GM19463 (cell line): ENCODE results near the gene SAMM50.
A peak's percentile ranks its signal among the peaks of the same experiment; 100 is the strongest.

Experiments used
- ATAC-seq: cut with Tn5 transposase; IDR thresholded peaks from one replicate; pipeline ENCODE4 v1.9.1; 2021; ENCODE audit warnings: mild to moderate bottlenecking, moderate library complexity; ENCODE audit not compliant: unreplicated experiment

SAMM50 gene

GRCh38 chr22:43955040-43955882 lies at the start of gene SAMM50:
Gene SAMM50, plus strand, starts transcription at chr22:43955442. Its CDS starts 136 bp downstream, at chr22:43955578.
- peak; percentile 95 for ATAC-seq

GRCh38 chr22:43905681-43906080 lies 49.6 kb upstream of the SAMM50 start:
- no peak for ATAC-seq

DNA sequence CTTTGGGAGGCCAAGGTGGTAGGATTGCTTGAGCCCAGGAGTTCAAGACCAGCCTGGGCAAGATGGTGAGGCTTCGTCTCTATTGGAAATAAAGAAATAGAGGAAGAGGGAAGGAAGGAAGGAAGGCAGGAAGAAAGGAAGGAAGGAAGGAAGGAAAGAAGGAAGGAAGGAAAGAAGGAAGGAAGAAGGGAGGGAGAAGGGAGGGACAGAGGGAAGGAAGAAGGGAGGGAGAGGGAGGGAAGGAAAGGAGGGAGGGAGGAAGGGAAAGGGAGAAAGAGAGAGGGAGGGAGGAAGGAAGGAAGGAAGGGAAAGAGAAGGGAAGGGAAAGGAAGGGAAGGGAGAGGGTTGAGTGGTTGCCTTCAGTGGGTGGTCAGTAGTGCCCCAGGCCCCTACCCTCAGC lies 45.5 kb upstream of the SAMM50 start:
- no peak for ATAC-seq

- ATAC-seq: no peak
Measured at GRCh38 chr22:43910178-43910695, 45.0 kb upstream of the SAMM50 start.

GRCh38 chr22:43911351-43911750 lies 43.9 kb upstream of the SAMM50 start:
- ATAC-seq: no peak

DNA sequence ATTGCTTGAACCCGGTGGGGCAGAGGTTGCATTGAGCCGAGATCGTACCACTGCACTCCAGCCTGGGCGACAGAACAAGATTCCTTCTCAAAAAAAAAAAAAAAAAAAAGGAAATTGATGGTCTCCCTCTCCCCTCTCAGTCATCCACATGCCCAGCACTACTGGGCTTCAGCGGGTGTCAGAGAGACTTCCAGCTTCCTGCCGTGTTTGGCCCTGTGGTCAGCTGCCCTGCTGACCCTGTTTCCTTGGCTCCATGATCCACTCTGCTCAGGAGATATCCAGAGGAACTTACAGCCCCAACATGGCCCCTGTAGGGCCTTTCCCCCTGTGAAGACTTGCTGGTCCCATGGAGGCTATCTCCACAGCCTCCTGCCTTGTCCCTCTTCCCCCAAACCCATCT lies 37.7 kb upstream of the SAMM50 start:
- ATAC-seq: no peak

- no peak for ATAC-seq
Measured at GRCh38 chr22:43919106-43919973, 35.9 kb upstream of the SAMM50 start.

DNA sequence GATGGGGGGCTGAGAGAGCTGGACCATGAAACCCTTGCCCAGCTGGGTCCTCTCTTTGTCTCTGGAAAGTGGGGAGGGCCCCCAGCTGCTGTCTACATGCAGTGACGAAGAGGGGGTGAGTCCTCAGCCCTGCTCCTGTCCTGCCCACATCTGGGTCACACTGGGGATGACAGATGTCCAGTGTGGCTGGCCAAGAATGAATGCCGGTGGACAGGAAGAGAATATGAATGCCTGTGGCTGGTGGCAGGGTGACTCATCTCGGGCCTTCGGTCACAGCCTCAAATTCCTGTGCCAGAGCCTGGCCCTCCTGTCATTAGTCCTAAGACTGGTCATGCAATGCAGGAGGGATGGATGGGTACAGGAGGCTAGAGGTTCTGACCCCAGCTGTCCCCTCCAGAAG lies 33.9 kb upstream of the SAMM50 start:
- no peak for ATAC-seq

DNA sequence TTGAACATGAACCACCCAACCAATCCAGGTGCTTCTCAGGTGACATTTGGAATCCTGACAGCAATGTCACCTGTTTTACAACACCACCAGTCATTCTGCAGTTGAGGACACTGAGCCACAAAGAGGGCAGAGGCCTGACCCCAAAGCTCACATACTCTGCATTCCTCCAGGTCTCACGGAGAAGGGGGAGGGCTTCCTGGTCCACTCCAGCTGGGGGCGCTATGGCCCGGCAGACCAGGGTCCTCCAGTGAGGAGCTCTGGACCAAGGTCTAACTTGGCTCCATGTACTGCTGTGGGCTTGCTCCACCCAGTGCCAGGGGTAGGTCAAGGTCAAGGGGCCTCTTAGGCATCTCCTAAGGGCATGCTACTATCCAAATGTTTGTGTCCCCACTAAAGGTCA lies 33.1 kb upstream of the SAMM50 start:
- ATAC-seq: no peak

GRCh38 chr22:43923191-43923590 lies 32.1 kb upstream of the SAMM50 start:
- no peak for ATAC-seq

- no peak for ATAC-seq
Measured at GRCh38 chr22:43923631-43924464, 31.4 kb upstream of the SAMM50 start, which contains the start of gene PNPLA3. Gene PNPLA3, plus strand, starts transcription at chr22:43923805. Its CDS starts 107 bp downstream, at chr22:43923912.

- ATAC-seq: no peak
Measured at GRCh38 chr22:43924877-43925276, 30.4 kb upstream of the SAMM50 start.

- no peak for ATAC-seq
Measured at GRCh38 chr22:43925433-43926348, 29.6 kb upstream of the SAMM50 start.

GRCh38 chr22:43926349-43926710 lies 28.9 kb upstream of the SAMM50 start:
- ATAC-seq: no peak

DNA sequence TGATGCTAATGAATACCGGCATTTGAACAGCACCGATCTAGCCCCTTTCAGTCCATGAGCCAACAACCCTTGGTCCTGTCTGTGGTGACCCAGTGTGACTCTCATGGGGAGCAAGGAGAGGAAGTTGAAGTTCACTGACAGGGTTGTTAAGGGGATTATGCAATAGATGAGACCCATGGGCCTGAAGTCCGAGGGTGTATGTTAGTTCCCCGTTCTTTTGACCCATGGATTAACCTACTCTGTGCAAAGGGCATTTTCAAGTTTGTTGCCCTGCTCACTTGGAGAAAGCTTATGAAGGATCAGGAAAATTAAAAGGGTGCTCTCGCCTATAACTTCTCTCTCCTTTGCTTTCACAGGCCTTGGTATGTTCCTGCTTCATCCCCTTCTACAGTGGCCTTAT lies 26.8 kb upstream of the SAMM50 start:
- no peak for ATAC-seq

- ATAC-seq: no peak
Measured at GRCh38 chr22:43928908-43929307, 26.3 kb upstream of the SAMM50 start.

DNA sequence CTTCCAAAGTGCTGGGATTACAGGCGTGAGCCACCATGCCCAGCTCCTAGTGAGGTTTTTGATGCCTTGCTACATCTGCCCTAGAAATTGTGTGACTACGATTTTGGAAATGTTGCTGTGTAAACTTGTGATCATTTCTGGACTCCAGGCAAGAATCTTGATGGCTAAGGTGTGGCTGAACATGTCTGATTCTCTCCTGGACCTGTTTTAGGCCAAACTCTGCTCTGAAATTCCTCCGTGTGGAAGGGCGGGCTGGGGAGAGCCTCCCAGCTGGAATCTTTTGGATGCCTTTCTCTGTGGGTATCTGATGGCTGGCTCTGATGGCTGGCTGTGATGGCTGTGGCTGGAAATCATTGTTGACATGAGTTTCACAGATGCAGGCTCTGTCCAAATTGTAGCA lies 23.5 kb upstream of the SAMM50 start:
- ATAC-seq: no peak

- ATAC-seq: no peak
Measured at GRCh38 chr22:43941449-43941848, 13.8 kb upstream of the SAMM50 start.

- no peak for ATAC-seq
Measured at GRCh38 chr22:43944670-43945430, 10.4 kb upstream of the SAMM50 start.
